NB4 (cell line): Measurements from ENCODE around the gene REEP1.
"Not testable (repeated sequence)": the region's sequence is repeated elsewhere in the genome, so short reads cannot be mapped to it uniquely, and the experiment has no call there.

ENCODE experiments used
- CTCF ChIP-seq: IDR thresholded peaks from one replicate; pipeline ENCODE4 v1.5.1; 2012; ENCODE audit warnings: low read depth, low read length
- MAX ChIP-seq: IDR thresholded peaks from 2 replicates; pipeline ENCODE4 v1.6.1; 2011; ENCODE audit warnings: low read depth, low read length
- MYC ChIP-seq: IDR thresholded peaks from 2 replicates; pipeline ENCODE4 v1.6.1; 2011; ENCODE audit warnings: low read depth, low read length
- POLR2A ChIP-seq: IDR thresholded peaks from 2 replicates; pipeline ENCODE4 v1.6.1; 2011; ENCODE audit warnings: mild to moderate bottlenecking; ENCODE audit not compliant: insufficient read length; ENCODE audit errors: extremely low read depth

GRCh38 chr2:86245222-86245621 lies 92.2 kb downstream of the REEP1 start:
- not testable (repeated sequence) for TF ChIP-seq CTCF, POLR2A, MYC, MAX
